Activated T-cell treated with anti-CD3 and anti-CD28 coated beads for 24 hours (primary cell): ENCODE data around the gene LPGAT1.
"Not testable (repeated sequence)": the region's sequence is repeated elsewhere in the genome, so short reads cannot be mapped to it uniquely, and the experiment has no call there.

Experiments used
- DNase-seq: peaks from one replicate; pipeline ENCODE4 v3.0.0-alpha.2; 2020; ENCODE audit warnings: low read depth

LPGAT1 gene

GRCh38 chr1:211701733-211702132 is 128.8 kb downstream of the LPGAT1 start:
- DNase-seq: no peak

- DNase-seq: no peak
These were observed 131.5 kb downstream of the LPGAT1 start for GRCh38 chr1:211699059-211699458.

- peak; percentile 71 for DNase-seq
These were observed 132.2 kb downstream of the LPGAT1 start for GRCh38 chr1:211698161-211699026.

GRCh38 chr1:211697356-211697755 is 133.2 kb downstream of the LPGAT1 start:
- DNase-seq: no peak

- DNase-seq: no peak
These were observed 135.3 kb downstream of the LPGAT1 start for GRCh38 chr1:211695135-211695816.

GRCh38 chr1:211693911-211694310 is 136.7 kb downstream of the LPGAT1 start:
- not testable (repeated sequence) for DNase-seq
